BLaER1 (cell line): ENCODE data around the gene BNIP5.

Experiments used
- H3K27ac ChIP-seq: shearing (Covaris generic); formaldehyde crosslinking; 2 replicates; pipeline ENCODE4 v1.8.1; 2022
- H3K27me3 ChIP-seq: shearing (Covaris generic); formaldehyde crosslinking; 2 replicates; pipeline ENCODE4 v1.8.1; 2022
- H3K36me3 ChIP-seq: shearing (Covaris generic); formaldehyde crosslinking; 2 replicates; pipeline ENCODE4 v1.8.1; 2022
- H3K4me1 ChIP-seq: shearing (Covaris generic); formaldehyde crosslinking; 2 replicates; pipeline ENCODE4 v1.8.1; 2022
- H3K4me2 ChIP-seq: shearing (Covaris generic); formaldehyde crosslinking; 2 replicates; pipeline ENCODE4 v1.8.1; 2022
- H3K4me3 ChIP-seq: shearing (Covaris generic); formaldehyde crosslinking; 2 replicates; pipeline ENCODE4 v1.8.1; 2022
- H3K9ac ChIP-seq: shearing (Covaris generic); formaldehyde crosslinking; 2 replicates; pipeline ENCODE4 v1.8.1; 2022
- H3K9me3 ChIP-seq: shearing (Covaris generic); formaldehyde crosslinking; 2 replicates; pipeline ENCODE4 v1.8.1; 2022
- H4K20me1 ChIP-seq: shearing (Covaris generic); formaldehyde crosslinking; 2 replicates; pipeline ENCODE4 v1.8.1; 2022
- Cebpa-rat ChIP-seq: shearing (Covaris generic); IDR thresholded peaks from 2 replicates; pipeline ENCODE4 v1.8.1; 2022

The BNIP5 gene

DNA sequence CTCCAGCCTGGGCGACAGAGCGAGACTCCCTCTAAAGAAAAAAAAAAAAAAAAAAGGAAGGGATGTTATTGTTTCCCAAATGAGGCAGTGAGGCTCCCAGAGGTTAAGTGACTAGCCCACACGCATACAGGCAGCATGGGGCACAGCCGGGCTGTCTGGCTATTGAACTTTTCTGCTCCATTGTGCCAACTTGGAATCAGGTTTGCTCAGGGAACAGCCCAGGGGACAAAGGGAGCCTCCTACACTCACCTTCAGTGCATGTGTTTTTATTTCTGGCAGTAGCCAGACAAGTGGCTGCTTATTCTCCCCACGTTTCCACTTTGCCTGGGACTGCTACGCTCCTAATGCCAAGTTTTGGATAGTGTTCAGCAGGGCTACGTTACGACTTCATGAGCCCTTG is 40.1 kb upstream of the BNIP5 start:
- H4K20me1 ChIP-seq, result no peaks in the 10 kb centered on the region
- no peak overlapping the region for H3K9ac ChIP-seq
- no peaks in the 10 kb centered on the region for H3K27me3 ChIP-seq
- no peak overlapping the region for H3K4me3 ChIP-seq
- no peak overlapping the region for H3K27ac ChIP-seq
- no peak for TF ChIP-seq Cebpa-rat
- H3K4me1 ChIP-seq, result 0 out of 2 replicates have a peak, but pooled peaks cover 6% of the 10 kb centered on the region
- H3K36me3 ChIP-seq, result no peaks in the 10 kb centered on the region
- H3K4me2 ChIP-seq, result no peak overlapping the region
- no peaks in the 10 kb centered on the region for H3K9me3 ChIP-seq

DNA sequence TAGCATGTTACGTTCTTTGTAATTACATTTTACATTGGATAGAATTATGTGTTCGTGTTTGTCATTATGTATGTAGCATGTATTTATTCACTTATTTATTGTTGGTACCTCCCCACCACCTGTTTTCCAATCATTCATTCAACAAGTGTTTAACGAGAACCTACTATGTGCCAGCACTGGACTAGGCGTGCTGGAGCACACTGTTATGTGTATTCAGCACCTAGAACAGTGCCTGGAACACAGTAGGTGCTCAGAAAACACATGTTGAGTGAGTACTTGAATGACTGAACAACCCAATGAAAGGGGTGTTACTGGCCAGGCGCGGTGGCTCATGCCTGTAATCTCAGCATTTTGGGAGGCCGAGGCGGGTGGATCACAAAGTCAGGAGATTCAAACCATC is 39.5 kb upstream of the BNIP5 start:
- Histone ChIP-seq H3K4me2 (no peak overlapping the region), H3K27me3 (no peaks in the 10 kb centered on the region), H3K36me3 (no peaks in the 10 kb centered on the region), H4K20me1 (no peaks in the 10 kb centered on the region), H3K9ac (no peak overlapping the region), H3K27ac (no peak overlapping the region), H3K4me3 (no peak overlapping the region), H3K4me1 (0 out of 2 replicates have a peak, but pooled peaks cover 6% of the 10 kb centered on the region), H3K9me3 (no peaks in the 10 kb centered on the region)
- TF ChIP-seq Cebpa-rat, result no peak

GRCh38 chr6:36375644-36376155 is 39.0 kb upstream of the BNIP5 start:
- TF ChIP-seq Cebpa-rat, result no peak

DNA sequence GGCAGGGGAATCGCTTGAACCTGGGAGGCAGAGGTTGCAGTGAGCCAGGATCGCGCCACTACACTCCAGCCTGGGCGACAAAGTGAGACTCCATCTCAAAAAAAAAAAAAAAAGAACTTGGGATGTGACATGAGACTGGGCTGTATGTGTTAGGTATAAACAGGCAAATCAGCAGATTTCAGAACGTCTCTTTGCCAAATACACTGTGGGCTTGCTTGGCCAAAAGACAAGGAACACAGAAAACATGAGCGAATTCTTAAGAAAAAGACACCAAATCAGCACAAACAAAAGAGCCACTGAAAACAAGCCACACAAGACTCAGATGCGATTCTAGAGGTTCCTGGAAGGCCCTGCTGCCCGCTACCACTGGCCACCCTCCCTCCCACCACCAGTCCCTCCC is 38.3 kb upstream of the BNIP5 start:
- Histone ChIP-seq H3K27ac (no peak overlapping the region), H3K9ac (no peak overlapping the region), H3K4me1 (0 out of 2 replicates have a peak, but pooled peaks cover 6% of the 10 kb centered on the region), H3K4me2 (no peak overlapping the region), H3K4me3 (no peak overlapping the region), H3K9me3 (no peaks in the 10 kb centered on the region), H3K36me3 (no peaks in the 10 kb centered on the region), H3K27me3 (no peaks in the 10 kb centered on the region), H4K20me1 (no peaks in the 10 kb centered on the region)
- no peak for TF ChIP-seq Cebpa-rat

More at GRCh38 chr6:36375644-36376155, 39.0 kb upstream of the BNIP5 start:
- no peaks in the 10 kb centered on the region for H3K36me3 ChIP-seq
- no peaks in the 10 kb centered on the region for H3K27me3 ChIP-seq
- H3K27ac ChIP-seq, result no peak overlapping the region
- no peaks in the 10 kb centered on the region for H4K20me1 ChIP-seq
- H3K4me1 ChIP-seq, result 0 out of 2 replicates have a peak, but pooled peaks cover 6% of the 10 kb centered on the region
- H3K9me3 ChIP-seq, result no peaks in the 10 kb centered on the region
- no peak overlapping the region for H3K9ac ChIP-seq
- H3K4me3 ChIP-seq, result no peak overlapping the region
- H3K4me2 ChIP-seq, result no peak overlapping the region

- no peak overlapping the region for H3K4me2 ChIP-seq
- H4K20me1 ChIP-seq, result no peaks in the 10 kb centered on the region
- no peaks in the 10 kb centered on the region for H3K27me3 ChIP-seq
- H3K9ac ChIP-seq, result no peak overlapping the region
- H3K9me3 ChIP-seq, result no peaks in the 10 kb centered on the region
- no peak overlapping the region for H3K27ac ChIP-seq
- TF ChIP-seq Cebpa-rat, result no peak
- 0 out of 2 replicates have a peak, but pooled peaks cover 6% of the 10 kb centered on the region for H3K4me1 ChIP-seq
- no peak overlapping the region for H3K4me3 ChIP-seq
- no peaks in the 10 kb centered on the region for H3K36me3 ChIP-seq
Measured at GRCh38 chr6:36374194-36374593, 37.5 kb upstream of the BNIP5 start.

GRCh38 chr6:36373368-36374019 is 36.8 kb upstream of the BNIP5 start:
- Histone ChIP-seq H4K20me1 (no peaks in the 10 kb centered on the region), H3K27me3 (no peaks in the 10 kb centered on the region), H3K9ac (no peak overlapping the region), H3K9me3 (no peaks in the 10 kb centered on the region), H3K4me3 (no peak overlapping the region), H3K4me2 (no peak overlapping the region), H3K4me1 (0 out of 2 replicates have a peak, but pooled peaks cover 6% of the 10 kb centered on the region), H3K36me3 (no peaks in the 10 kb centered on the region), H3K27ac (no peak overlapping the region)
- TF ChIP-seq Cebpa-rat, result no peak

DNA sequence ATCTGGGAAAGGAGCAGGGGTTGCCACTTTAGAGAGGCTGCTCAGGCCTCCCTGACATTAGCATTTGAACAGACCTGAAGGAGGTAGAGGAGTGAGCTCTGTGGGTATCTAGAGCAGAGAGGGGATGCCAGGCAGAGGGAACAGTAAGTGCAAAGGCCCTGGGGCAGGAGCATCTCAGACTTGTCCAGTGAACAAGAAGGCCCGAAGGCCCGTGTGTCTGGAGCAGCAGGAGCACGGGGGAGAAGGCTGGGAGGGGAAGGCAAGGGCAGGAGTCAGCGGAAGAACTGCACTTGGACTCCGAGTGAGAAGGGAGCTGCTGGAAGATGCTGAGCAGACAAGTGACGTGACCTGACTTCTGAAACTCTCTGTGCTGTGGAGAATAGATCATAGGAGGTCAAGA is 35.4 kb upstream of the BNIP5 start:
- Histone ChIP-seq H3K4me3 (no peak overlapping the region), H3K9ac (no peak overlapping the region), H3K27ac (no peak overlapping the region), H3K4me2 (no peak overlapping the region), H3K9me3 (no peaks in the 10 kb centered on the region), H3K4me1 (peaks cover 11% of the 10 kb centered on the region), H3K36me3 (no peaks in the 10 kb centered on the region), H3K27me3 (no peaks in the 10 kb centered on the region), H4K20me1 (no peaks in the 10 kb centered on the region)
- TF ChIP-seq Cebpa-rat, result no peak

DNA sequence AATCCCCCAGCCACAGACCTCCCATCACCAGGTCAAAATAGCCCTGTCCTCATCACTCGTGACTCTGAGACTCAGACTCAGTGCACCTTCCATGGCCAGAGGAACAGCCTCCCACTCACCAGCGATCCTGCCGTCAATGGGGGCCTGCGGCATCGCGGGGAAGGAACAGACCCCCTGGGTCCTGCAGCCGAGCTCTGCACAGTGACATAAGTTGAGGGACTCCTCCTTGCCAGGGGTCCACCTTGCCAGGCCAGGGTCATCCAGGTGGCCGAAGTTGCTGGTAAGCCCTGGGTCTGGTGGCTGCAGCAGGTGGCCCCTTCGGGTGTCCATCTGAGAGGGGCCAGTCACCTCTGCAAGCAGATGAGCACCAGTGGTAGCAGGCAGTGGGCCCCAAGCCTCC is 34.5 kb upstream of the BNIP5 start:
- Histone ChIP-seq H3K4me1 (peaks cover 20% of the 10 kb centered on the region), H3K27me3 (no peaks in the 10 kb centered on the region), H3K27ac (no peak overlapping the region), H3K4me3 (no peak overlapping the region), H3K9ac (no peak overlapping the region), H3K36me3 (no peaks in the 10 kb centered on the region), H3K4me2 (no peak overlapping the region), H3K9me3 (no peaks in the 10 kb centered on the region), H4K20me1 (no peaks in the 10 kb centered on the region)
- TF ChIP-seq Cebpa-rat, result no peak

- no peak for TF ChIP-seq Cebpa-rat
- H3K9ac ChIP-seq, result no peak overlapping the region
- no peaks in the 10 kb centered on the region for H4K20me1 ChIP-seq
- no peak overlapping the region for H3K27ac ChIP-seq
- no peak overlapping the region for H3K4me2 ChIP-seq
- no peak overlapping the region for H3K4me3 ChIP-seq
- H3K36me3 ChIP-seq, result no peaks in the 10 kb centered on the region
- H3K9me3 ChIP-seq, result no peaks in the 10 kb centered on the region
- H3K4me1 ChIP-seq, result peaks cover 17% of the 10 kb centered on the region
- H3K27me3 ChIP-seq, result no peaks in the 10 kb centered on the region
Measured at GRCh38 chr6:36370638-36371037, 34.0 kb upstream of the BNIP5 start.

- Histone ChIP-seq H3K4me3 (no peak overlapping the region), H3K4me1 (peaks cover 15% of the 10 kb centered on the region), H4K20me1 (no peaks in the 10 kb centered on the region), H3K4me2 (no peak overlapping the region), H3K9me3 (no peaks in the 10 kb centered on the region), H3K27me3 (no peaks in the 10 kb centered on the region), H3K27ac (no peak overlapping the region), H3K9ac (no peak overlapping the region), H3K36me3 (no peaks in the 10 kb centered on the region)
- TF ChIP-seq Cebpa-rat, result no peak
Measured at GRCh38 chr6:36368921-36369865, 32.5 kb upstream of the BNIP5 start.
